Measurements from ENCODE around the gene NOS3. TPM values are rescaled to one million over a fixed set of nuclear protein-coding genes. Genes with fewer than 3 reads are reported as not detected.
A peak's percentile ranks its signal among the peaks of the same experiment; 100 is the strongest.

NOS3 gene
- total and polyA plus RNA-seq, 10 donors: 11.9 to 455 (median 164) TPM

DNA sequence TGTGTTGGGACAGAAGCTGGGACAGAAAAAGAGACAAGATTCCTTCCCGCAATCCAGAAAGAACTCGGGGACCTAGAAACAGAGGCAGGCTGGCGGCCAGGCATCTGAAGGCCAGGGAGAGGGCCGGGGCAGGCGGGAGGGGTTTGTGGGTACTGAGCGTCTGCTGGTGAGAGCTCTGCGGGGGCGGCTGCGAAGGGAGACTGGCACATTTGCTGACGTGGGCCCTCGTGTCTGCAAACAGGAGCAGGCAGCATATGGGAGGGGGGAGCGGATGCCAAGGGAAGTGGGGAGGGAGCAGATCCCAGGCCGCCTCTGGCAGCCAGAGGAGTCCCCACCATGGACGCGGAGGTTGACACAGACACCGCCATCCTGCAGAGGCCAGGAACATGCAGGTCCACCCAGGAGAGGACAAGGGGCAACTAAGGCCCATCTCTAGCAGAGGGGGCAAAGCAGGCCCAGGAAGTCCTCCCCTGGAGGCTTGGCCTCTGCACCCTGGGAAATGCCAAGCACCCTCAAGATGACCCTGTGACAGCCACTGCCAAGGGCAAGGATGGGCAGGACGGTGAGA, 44.9 kb upstream of the NOS3 start:
- Histone ChIP-seq H3K27ac (no peak overlapping the region), H3K27me3 (replicated peaks in 1 of 7) (peaks cover 0 to 36% (median 10%) of the 10 kb centered on the region in 7 donors), H3K4me1 (peaks cover 0 to 14% (median 7%) of the 10 kb centered on the region in 6 donors), H3K36me3 (no peaks in the 10 kb centered on the region), H3K4me3 (no peak overlapping the region), H3K9me3 (no peaks in the 10 kb centered on the region)
- no peak for TF ChIP-seq POLR2A (IDR thresholded peaks at IDR 0.05)
- no peak for TF ChIP-seq POLR2AphosphoS5 (IDR thresholded peaks at IDR 0.05)
- TF ChIP-seq, protein P1, sequence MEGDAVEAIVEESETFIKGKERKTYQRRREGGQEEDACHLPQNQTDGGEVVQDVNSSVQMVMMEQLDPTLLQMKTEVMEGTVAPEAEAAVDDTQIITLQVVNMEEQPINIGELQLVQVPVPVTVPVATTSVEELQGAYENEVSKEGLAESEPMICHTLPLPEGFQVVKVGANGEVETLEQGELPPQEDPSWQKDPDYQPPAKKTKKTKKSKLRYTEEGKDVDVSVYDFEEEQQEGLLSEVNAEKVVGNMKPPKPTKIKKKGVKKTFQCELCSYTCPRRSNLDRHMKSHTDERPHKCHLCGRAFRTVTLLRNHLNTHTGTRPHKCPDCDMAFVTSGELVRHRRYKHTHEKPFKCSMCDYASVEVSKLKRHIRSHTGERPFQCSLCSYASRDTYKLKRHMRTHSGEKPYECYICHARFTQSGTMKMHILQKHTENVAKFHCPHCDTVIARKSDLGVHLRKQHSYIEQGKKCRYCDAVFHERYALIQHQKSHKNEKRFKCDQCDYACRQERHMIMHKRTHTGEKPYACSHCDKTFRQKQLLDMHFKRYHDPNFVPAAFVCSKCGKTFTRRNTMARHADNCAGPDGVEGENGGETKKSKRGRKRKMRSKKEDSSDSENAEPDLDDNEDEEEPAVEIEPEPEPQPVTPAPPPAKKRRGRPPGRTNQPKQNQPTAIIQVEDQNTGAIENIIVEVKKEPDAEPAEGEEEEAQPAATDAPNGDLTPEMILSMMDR (IDR thresholded peaks at IDR 0.05 in 8 of 11, conservative IDR thresholded peaks at IDR 0.05 in 3 of 11): no peak
- intact Hi-C loops (cut with DNase I; ENCODE audit: low total_unique reads): no loop called here
- 73 to 81% (median 76%) methylated on average over 16 to 17 of the region's 17 CpGs for whole genome bisulfite sequencing, 5 donors
- peak; percentile 71 for DNase-seq

DNA sequence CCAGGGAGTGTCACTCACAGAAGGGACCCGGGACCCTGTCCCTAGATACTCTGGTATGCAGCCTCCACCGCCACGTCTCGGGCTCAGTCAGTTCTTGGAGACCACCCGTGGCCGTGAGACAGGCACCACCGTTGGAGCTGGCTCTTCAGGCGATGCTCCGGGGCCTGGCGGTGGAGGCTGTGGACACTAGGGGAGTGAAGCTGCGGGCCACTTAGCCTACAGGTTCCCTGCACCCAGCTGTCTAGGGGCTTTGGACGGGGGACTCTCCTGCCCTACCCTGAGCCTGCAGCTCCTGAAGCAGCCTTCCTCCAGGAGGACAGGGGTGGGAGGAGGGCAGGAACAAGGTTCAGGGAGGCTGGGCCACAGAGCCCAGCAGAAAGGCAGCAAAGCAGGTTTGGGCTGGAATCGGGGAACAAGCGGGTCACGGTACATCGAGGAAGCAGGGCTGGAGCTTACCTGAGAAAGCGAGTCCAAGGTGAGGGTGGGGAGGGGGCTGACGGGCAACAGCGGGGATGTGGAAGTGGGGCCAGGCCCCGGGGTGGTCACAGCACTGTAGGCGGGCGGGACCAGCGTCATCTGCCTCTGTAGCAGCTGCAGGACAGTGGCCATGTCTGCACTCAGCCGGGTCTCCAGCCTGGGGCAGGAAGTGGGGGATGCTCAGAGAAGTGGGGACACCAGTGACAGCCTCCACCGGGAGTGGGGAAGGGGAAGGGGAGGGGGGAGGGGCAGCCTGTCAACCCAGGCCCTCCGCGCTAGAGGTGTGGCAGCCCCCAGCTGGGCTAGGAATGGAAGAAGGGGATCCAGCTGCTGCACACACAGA, 44.2 kb upstream of the NOS3 start:
- no peaks in the 10 kb centered on the region for H3K9me3 ChIP-seq
- no peak overlapping the region for H3K4me3 ChIP-seq
- peak; percentile 70 for DNase-seq
- H3K4me1 ChIP-seq: peaks cover 0 to 13% (median 7%) of the 10 kb centered on the region in 6 donors
- no peak overlapping the region for H3K27ac ChIP-seq
- intact Hi-C loops (cut with DNase I; ENCODE audit: low total_unique reads): no loop called here
- no peaks in the 10 kb centered on the region for H3K36me3 ChIP-seq
- TF ChIP-seq, protein P1 (IDR thresholded peaks at IDR 0.05 in 8 of 11, conservative IDR thresholded peaks at IDR 0.05 in 3 of 11): no peak
- no peak for TF ChIP-seq POLR2AphosphoS5 (IDR thresholded peaks at IDR 0.05)
- peaks cover 0 to 36% (median 10%) of the 10 kb centered on the region in 7 donors for H3K27me3 ChIP-seq (replicated peaks in 1 of 7)
- 78 to 83% (median 79%) methylated on average over 17 to 27 of the region's 27 CpGs for WGBS, 5 donors

DNA sequence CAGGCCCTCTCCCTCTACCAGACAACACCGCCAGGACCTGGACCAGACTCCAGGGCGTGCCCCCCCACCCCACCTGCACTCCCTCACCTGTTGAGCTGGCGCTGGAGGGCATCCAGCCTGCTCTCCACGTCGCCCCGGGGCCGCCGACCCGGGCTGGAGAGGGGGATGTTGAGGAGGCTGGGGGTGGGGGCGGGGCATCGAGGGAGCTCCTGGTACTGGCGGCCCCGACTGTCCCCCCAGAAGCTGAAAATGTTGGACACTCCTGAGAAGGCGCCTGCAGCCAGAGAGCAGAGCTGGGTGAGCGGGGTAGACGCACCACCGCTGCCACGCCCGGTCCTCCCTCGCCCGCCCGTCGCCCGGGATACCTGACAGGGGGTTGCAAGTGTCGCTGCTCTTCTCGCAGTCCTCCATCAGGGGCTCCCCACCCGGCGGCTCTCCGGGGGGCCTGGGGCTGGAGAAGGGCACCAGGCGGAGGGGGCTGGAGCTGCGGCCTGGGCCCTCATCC, 43.5 kb upstream of the NOS3 start:
- 38 to 53% (median 46%) methylated on average over 3 to 31 of the region's 31 CpGs for WGBS, 5 donors
- H3K4me3 ChIP-seq: no peak overlapping the region
- peaks cover 0 to 32% (median 10%) of the 10 kb centered on the region in 7 donors for H3K27me3 ChIP-seq (replicated peaks in 1 of 7)
- no peak overlapping the region for H3K27ac ChIP-seq
- no peaks in the 10 kb centered on the region for H3K36me3 ChIP-seq
- intact Hi-C loops (cut with DNase I; ENCODE audit: low total_unique reads): no loop called here
- peaks cover 0 to 6% (median 2%) of the 10 kb centered on the region in 6 donors for H3K4me1 ChIP-seq
- no peaks in the 10 kb centered on the region for H3K9me3 ChIP-seq
- peak; percentile 73 for DNase-seq
- TF ChIP-seq, protein P1 (IDR thresholded peaks at IDR 0.05 in 8 of 11, conservative IDR thresholded peaks at IDR 0.05 in 3 of 11): no peak
- TF ChIP-seq POLR2AphosphoS5 (IDR thresholded peaks at IDR 0.05) (no peak), POLR2A (IDR thresholded peaks at IDR 0.05) (no peak)

Measured in spleen (tissue), 11 donors.